ENCODE measurements around the gene PRKAB1.

GRCh38 chr12:119687406-119687805 is 19.5 kb downstream of the PRKAB1 start:
- TF ChIP-seq CTCF (IDR thresholded peaks at IDR 0.05) (no peak), POLR2A (IDR thresholded peaks at IDR 0.05) (no peak)

Data from Peyer's patch (tissue), 4 donors.